Inflammatory macrophage treated with lipopolysaccharide for 1 hour (primary cell): Measurements from ENCODE around the gene PTPN18.

ENCODE experiments used
- DNase-seq, 2 donors: peaks; one replicate each; pipeline ENCODE4 v3.0.0-alpha.2; 2020 to 2022

PTPN18 gene

DNA sequence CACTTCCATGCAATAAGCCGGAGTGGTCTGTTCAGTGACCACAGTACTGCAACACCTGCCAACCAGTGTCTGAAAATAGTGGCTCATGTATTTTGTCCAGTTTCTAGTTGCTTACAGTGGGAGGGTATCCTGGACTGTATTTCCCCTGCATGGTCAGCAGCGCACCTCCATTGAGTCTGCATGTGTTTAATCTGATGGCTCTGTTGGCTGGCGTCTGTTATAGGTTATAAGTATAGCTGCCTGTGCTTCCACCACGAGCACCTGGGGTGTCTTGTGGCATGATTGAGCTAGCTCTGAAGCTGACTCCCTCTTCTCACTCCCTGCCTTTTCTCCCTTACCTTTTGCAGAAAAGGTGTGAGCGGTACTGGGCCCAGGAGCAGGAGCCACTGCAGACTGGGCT, 12.9 kb downstream of the PTPN18 start:
- DNase-seq = no peak

DNA sequence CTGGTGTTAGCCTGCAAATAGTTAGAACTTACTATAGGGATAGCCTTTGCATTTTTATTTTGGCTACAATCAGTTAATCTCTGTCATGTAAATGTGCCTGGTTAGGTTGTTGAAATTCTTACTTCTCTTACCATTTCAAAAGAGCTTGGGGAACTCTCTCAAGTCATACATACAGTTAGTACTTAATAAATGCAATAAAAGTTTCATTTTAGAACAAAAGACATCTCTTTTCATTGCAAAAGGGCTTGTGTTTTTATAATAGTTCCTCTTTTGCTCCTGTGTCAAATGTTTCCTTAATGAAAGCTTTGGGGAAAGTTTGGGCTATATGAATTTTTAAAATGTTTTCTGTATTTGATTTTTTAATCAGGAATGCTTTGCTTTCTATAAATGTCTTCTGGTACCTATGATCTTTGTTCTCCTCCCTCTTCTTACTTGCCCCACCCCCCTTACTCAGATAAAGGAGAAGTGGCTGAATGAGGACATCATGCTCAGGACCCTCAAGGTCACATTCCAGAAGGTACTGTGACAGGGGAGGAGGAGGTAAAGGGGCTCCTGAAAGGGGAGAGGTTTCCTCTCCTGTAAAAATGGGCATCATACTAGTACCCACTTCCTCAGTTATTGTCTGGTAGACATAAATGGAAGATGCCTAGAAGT, 13.6 kb downstream of the PTPN18 start:
- peak; percentile 23 to 48 for DNase-seq

DNA sequence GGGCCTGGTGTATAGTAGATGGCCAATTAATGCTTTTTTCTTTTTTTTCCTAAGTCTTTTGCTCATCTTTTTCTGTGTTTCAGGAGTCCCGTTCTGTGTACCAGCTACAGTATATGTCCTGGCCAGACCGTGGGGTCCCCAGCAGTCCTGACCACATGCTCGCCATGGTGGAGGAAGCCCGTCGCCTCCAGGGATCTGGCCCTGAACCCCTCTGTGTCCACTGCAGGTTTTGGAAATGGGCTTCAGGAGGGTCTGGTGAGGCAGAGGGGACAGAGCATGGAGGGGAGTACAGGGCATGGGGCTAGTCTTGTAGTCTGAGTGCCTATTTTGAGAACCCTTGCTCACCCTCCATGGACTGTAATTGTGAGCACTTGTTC, 14.1 kb downstream of the PTPN18 start:
- DNase-seq = no peak

DNA sequence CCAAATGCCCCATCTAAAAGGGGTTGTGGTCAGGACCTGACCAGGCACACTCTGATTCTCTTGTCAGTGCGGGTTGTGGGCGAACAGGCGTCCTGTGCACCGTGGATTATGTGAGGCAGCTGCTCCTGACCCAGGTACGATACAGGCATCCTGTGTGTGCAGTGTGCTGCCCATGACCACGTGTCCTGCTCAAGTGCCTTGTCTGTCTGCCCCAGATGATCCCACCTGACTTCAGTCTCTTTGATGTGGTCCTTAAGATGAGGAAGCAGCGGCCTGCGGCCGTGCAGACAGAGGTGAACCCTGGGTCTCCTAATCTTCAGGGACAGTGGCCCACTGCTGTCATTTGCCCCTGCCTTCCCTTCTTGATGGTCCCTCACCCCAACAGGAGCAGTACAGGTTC, 14.6 kb downstream of the PTPN18 start:
- DNase-seq = no peak

DNA sequence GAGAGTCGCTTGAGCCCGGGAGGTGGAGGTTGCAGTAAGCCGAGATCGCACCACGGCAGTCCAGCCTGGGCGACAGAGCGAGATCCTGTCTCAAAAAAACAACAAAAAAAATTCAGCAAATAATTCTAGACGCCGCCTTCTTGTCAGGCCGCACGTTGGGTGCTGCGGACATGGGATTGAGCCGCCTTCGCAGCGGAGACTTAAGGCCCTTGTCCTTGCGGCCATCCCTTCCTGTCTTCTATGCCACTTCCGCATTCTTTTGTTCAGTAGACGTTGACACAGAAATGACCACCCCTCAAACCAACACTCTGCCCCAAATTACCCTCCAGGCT, 15.8 kb downstream of the PTPN18 start:
- DNase-seq = no peak

DNA sequence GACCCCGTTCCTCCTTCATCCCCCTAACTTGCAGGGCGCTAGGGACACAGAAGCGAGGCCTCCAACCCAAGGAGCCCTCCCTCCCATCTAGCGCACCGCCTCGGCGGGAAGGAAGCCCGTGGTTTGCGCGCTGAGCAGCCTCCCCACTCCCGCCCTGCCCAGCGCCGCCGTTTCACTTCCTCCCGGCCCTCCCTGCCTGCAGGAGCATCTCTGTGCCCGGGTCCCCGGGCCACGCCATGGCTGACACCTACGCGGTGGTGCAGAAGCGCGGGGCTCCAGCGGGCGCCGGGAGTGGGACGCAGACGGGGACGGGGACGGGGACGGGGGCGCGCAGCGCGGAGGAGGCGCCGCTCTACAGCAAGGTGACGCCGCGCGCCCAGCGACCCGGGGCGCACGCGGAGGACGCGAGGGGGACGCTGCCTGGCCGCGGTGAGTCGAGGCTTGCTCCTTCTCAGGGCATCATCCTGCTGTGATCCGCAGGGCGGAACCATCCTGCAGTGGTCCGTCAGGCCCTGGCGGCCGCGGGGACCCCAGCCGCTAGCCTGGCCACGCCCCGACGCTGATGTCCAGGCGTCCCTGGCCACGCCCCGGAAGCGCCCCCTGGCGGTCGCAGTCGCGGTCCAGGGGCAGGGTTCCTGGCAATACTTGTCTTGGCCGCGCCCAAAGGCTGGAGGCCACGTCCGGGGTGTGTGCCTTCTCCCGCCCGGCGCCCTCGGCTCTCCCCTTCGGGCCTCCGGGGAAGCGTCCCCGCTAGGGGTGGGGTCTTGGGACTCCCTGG, 16.4 kb downstream of the PTPN18 start:
- DNase-seq = peak; percentile 82 to 92

DNA sequence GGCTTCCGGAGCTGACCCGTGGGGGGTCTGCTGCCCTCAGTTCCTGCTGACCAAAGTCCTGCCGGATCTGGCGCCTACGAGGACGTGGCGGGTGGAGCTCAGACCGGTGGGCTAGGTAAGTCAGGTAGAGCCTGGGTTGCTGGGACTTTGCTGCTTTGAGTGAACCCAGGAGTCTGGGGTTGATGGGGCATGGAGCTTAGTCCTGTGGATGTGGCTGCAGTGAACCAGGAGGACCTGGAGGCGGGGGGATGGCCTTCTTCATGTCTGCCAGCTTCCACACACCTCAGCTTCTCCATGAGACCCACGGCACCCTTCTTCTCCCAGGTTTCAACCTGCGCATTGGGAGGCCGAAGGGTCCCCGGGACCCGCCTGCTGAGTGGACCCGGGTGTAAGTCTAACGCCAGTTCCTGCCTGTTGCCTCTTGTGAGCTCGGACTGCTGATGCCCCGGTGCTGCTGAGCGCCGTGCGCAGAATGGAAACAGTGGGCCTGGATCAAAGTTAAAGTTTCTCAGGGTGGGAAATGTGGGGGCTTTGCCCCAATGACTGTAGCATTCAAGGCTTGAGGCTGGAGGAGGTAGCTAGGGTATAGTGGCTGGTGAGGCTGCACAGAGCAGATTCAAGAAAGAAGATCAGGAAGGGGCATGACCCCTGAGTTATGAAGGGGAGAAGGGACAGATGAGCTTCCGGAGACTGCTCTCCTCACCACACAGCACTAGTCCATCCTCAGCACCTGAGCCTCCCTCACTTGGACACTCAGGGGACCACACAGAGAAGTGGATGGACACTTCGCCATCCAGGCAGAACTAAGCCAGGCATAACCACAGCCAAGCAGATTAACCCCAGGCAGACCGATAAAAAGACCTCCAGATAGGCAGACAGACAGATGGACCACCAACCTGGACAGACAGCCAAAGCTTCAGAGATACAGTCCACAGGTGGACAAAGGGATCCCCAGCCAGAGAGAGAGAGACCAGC, 17.3 kb downstream of the PTPN18 start:
- DNase-seq = no peak

DNA sequence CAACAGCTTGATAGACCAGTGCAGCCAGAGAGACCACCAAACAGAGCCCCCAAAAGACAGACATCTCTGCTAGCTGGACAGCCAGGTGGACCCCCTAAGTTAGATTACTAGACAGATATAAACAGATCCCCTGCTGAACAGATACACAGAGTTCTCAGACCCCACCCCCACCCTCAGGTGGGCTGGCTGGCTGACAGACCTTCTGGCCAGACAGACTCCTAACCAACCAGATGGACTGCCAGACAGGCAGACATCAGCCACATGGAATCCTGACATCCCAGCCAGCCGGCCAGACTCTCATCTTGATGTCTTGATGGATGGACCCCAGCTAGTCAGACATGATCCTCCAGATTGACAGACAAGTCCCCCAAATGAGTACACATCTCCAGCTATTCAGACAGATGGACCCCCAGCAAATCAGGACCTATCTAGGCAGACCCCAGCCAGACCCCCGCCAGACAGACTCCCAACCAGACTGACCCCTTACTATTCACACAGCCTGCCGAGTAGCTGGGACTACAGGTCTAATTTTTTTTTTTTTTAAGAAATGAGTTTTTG, 18.0 kb downstream of the PTPN18 start:
- DNase-seq = no peak

DNA sequence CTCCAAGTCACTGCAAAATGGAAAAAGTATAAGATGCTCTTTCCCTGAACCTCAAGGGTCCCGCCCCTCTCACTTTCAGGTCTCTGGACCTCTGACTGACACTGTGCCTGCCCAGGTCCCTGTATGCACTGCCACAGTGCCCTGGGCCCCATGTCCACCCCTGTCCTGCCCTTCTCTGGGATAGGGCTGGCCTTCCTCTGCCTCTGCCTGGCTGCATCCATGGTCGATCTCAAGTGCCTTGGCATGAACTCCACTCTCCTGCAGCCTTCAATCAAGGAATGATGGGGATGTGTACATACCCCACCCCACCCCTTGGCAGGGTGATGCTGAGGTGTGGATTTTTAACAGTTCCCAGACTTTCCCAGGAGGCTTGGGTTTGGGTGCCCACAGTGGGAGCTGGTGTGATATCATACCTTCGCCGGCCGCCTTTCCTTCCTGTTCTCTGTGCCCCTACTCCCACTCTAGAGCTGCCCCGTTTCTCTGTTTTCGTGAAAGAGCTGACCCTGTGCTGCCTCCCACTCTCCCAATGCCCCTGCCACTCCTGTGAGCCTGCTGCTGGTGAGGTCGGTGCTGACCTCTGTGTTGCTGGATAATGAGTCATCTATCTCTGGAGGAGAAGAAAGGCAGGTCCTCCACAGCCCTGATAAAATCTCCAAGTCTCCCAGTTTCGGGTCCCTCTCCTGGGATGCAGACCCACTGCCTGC, 18.9 kb downstream of the PTPN18 start:
- DNase-seq = peak in 1 of 2 donors; percentile 68

DNA sequence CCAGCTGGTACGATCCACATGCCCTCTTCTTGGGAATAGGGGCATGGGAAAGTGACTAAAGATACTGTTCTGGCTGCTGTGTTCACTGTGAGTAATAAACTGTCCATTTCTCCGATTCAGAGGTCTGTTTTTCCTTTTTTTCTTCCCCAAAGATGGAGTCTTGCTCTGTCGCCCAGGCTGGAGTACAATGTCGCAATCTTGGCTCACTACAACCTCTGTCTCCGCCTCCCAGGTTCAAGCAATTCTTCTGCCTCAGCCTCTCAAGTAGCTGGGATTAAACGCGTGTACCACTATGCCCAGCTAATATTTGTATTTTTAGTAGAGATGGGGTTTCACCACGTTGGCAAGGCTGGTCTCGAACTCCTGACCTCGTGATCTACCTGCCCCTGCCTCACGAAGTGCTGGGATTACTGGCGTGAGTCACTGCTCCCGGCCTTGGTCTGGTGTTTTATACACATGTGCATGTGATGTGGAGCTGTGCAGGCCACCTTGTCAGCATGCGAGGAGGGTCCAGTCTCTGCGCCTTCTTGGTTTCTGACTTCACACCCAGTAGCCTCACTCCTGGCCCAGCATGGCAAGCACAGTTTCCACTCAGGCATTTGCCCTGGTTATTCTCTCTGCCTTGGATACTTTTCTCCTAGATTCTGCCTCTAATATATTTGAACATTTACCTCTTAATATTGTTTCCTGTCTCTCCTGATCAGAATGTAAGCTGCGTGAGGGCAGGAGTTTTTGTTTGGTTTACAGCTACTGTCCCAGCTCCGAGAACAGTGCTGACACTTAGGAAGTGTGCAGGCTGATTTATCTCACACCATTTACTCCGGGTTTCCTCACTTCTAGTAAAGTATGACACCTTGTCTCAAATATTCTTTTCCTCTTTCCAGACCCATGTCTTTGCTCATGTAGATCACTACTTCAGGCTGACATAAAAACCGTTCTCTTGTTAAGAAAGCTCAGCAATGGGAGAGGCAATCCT, 19.7 kb downstream of the PTPN18 start:
- no peak for DNase-seq

DNA sequence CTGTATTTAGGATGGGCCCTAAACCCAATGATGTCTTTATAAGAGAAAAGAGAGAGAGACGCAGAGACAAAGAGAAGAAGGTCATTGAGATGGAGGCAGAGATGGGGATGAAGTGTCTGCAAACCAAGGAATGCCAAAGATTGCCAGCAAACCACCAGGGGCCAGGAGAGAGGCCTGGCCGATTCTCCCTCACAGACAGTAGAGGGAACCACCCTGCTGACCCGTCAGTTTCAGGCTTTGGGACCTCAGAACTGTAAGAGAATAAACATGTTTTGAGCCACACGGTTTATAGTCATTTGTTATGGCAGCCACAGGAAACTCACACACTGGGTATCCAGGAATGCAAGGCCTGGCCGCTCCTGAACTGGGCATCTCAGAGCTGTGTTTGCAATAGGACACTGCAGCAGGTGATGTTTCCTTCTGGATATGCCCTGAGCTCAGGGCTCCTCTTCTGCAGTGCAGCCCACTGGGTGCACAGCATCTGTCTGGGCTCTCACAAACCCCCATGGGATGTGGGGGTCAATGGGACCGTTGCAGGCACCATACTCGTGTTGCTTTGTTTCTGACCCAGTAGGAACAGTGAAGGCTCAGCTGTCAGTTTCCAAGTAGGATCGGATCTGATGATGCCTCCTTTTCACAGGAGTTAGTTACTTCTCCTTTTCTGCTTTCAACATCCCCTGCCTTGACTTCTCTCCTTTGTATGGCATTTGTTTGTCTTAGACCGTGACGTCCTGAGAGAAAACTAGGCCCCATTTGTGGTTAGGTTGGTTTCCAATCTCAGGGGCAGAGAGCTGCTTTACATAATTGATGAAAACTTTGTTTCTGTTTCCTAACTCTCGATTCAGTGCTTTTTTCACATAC, 20.8 kb downstream of the PTPN18 start:
- no peak for DNase-seq

DNA sequence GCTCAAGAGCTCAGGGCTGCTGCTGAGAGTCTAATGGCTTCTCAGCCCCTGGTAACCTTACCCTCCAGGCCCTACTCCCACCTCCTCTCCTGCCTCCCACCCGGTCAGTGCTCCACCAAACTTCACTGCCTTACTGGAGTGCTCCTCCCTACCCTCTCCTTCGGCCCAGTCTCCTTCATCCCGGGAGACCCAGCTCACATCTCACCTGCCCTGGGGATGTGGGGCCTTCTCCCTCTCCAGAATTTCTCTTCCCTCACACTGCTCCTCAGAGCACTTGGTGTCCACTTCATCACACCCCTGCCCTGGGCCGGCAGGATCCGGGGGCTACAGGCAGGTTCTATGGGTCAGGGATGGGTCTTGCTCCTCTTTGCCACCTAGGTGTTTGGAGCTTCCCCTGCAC, 21.6 kb downstream of the PTPN18 start:
- no peak for DNase-seq

DNA sequence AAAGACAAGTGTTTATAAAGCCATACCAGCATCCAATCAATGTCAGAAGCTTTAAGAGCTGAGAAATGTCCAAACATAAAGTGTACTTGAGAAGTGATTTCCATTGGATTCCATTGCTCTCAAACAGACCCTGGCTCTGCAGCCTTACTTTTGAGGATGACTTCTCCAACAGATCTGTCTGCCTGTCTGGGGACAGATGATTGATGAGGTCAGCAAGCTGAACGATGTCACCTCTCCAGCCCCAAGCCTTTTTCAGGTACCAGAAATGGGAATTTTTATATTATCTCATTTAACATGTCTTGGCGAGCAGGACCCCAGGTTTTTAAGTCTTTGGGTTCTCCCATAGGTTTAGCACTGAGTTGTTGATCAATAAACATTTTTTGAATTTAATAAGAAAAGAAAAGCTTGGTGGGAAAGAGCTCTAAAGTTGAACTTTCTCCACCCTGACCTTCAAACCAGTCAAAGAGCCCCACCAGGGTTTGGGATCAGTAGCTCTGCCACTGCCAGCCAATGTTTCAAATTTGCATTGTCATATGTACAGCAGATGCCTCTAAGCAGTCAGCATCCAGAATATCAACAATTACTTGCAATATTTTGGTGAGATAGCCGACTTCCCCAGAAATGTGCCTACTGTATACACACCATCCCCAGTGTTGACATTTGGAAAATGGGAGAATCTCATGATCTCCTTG, 22.5 kb downstream of the PTPN18 start:
- no peak for DNase-seq

DNA sequence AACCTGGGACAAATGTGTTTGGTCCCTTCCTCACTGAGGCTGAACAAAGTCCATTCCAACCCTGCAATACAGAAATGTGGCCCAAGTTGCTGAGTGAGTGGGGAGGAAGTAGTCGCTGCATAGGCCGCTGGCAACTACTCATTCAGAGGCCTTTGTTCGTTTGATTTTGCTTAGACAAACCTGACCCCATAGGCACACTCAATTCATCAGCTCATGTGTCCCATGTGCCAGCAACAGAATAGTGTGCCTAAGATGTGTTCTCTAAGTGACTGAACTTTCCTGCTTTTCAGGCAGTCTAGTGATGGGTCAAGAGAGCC, 23.0 kb downstream of the PTPN18 start:
- no peak for DNase-seq

DNA sequence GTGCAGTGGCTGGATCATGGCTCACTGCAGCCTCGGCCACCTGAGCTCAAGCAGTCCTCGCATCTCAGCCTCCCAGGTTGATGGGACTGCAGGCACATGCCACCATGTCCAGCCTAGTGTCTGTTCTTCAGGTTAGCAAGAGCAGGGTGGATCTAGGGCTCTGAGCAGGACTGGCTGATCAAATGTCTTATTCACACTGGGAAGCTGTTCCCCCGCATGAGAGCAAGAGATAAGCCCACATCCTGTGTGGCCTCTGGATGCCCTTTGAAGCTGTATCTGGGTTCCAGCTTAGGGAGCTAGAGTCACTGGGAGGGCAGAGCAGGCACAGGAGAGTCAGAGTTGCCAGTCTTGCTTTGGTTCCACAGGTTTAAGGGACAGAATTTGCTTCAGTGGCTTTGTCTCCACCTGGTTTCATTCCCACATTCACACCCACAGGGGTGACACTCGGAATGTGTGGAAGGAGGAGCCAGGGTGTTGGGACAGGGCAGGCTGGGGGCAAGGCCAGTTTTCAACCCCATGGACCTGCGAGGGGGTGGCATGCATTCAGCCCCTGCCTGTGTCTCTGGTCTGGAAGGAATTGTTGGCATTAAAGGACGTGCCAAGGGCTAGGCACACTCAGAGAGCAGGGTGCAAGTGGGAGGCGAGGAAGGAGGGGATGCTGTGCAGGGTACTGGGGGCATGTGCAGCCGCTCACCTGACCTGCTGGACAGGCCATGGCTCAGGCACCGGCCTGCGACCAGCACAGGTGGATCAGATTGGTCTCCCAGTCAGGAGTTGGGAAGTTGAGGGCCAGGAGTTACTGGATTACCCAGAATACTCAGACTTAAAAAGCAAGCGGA, 24.5 kb downstream of the PTPN18 start:
- DNase-seq = no peak

DNA sequence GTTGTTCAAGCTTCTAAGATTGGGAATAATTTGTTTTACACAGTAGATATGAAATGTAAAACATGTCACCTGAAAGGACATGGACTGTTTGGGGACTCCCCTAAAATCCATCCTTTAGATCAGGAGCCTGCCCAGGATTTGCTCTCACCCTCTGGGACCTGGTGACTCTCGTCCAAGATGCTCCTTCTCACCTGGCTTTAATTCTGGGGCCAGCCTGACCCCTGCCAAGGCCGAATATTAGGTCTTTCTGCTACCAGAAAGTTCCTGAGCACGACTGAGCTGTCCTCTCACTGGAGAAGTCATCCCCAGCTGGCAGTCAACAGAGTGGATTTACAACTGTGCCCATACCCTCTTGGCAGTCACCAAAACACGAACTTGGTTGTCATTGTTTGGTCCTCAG, 25.3 kb downstream of the PTPN18 start:
- no peak for DNase-seq

DNA sequence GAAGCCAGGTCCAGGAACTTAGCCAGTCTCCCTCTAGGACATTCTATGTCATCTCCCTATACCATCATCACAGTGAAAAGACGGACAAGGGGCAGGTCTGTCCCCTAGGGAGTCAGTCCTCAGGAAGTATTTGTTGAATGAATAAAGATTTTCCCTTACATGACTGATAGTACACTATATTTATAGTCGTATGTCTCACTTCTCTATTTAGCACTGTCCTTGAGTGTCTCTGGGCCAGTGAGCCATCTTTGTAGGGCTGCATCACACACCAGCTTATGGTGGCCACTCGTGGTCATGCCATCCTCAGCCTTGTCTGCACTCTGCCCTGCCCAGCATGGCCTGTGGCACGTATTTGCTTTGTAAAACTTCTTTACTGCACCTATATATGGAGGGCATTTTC, 25.8 kb downstream of the PTPN18 start:
- no peak for DNase-seq

DNA sequence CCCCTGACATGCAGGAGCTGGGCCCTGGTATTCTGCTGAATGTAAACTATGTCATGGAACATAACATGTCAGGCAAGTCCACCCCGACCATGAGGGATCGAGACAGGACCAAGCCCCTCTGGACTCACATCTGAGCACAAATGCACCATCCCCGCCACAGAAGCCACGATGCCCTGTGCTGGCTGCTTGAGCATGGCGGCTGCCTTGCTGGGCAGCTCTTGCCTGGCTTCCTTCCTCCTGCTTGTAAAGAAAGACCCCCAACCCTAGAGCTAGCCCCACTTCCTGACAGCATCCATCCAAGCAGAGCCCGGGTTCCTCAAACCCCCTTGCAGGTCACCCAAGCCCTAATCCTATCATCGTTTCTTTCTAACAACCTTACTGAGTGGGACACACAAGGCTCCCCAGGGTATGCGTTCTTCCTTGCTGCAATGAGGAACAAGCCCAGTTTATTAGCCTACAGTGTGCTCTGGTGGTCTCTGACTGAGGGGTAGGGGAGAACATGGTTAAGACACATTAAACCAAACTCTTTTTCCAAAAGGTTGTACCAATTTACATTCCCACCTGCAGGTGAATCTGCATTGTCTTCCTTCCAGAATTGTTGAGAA, 26.6 kb downstream of the PTPN18 start:
- no peak for DNase-seq

DNA sequence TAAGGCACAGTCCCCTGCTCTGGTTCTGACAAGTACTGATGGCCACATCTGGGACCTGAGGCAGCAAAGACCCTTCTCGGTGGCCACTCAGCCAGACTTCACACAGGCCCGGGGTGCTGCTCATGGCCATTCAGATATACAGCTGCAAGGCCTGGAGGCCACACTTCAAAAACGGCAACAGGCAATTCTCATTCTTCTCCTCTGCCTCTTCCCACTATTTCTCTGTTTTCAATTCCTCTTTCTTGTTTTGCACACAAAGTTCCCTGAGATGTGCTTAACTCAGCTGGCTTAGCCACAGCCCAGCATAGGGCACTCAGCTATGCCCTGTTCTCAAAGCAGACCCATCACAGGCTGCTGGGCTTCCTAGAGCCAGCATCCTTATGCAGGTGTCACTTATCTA, 29.9 kb downstream of the PTPN18 start:
- peak; percentile 25 to 45 for DNase-seq
